ENCODE measurements around the gene COL15A1.

COL15A1 gene

DNA sequence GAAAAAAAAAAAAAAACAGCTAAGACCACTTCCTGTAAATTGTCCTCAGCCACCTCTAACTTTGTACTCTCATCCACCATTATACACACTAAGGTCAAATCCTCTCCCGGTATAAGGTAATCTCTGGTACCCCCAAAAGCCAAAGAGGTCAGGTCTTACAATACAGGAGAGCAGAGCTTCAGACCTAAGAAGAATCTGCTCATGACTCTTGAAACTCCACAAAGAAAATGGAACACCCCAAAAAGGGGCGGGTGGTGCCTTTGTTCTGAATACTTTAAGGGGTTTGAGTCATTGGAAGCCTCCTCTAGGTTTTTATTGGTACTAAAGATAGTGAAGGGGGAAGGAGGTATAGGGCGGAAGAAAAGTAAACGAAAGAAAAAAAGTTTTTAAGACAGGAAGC, 69.8 kb downstream of the COL15A1 start:
- DNase-seq (ENCODE audit: low read depth in 1 of 2, low spot score in 1 of 2): no peak
- Histone ChIP-seq H3K27me3 (ENCODE audit: insufficient read depth, poor library complexity, severe bottlenecking) (no peaks in the 10 kb centered on the region), H3K27ac (replicated peaks) (no peak overlapping the region), H3K4me3 (replicated peaks; ENCODE audit: insufficient read depth, low read length) (no peak overlapping the region)
- TF ChIP-seq, protein P1, sequence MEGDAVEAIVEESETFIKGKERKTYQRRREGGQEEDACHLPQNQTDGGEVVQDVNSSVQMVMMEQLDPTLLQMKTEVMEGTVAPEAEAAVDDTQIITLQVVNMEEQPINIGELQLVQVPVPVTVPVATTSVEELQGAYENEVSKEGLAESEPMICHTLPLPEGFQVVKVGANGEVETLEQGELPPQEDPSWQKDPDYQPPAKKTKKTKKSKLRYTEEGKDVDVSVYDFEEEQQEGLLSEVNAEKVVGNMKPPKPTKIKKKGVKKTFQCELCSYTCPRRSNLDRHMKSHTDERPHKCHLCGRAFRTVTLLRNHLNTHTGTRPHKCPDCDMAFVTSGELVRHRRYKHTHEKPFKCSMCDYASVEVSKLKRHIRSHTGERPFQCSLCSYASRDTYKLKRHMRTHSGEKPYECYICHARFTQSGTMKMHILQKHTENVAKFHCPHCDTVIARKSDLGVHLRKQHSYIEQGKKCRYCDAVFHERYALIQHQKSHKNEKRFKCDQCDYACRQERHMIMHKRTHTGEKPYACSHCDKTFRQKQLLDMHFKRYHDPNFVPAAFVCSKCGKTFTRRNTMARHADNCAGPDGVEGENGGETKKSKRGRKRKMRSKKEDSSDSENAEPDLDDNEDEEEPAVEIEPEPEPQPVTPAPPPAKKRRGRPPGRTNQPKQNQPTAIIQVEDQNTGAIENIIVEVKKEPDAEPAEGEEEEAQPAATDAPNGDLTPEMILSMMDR (IDR thresholded peaks at IDR 0.05; ENCODE audit: insufficient read depth, low read length): no peak
- TF ChIP-seq, protein P2, sequence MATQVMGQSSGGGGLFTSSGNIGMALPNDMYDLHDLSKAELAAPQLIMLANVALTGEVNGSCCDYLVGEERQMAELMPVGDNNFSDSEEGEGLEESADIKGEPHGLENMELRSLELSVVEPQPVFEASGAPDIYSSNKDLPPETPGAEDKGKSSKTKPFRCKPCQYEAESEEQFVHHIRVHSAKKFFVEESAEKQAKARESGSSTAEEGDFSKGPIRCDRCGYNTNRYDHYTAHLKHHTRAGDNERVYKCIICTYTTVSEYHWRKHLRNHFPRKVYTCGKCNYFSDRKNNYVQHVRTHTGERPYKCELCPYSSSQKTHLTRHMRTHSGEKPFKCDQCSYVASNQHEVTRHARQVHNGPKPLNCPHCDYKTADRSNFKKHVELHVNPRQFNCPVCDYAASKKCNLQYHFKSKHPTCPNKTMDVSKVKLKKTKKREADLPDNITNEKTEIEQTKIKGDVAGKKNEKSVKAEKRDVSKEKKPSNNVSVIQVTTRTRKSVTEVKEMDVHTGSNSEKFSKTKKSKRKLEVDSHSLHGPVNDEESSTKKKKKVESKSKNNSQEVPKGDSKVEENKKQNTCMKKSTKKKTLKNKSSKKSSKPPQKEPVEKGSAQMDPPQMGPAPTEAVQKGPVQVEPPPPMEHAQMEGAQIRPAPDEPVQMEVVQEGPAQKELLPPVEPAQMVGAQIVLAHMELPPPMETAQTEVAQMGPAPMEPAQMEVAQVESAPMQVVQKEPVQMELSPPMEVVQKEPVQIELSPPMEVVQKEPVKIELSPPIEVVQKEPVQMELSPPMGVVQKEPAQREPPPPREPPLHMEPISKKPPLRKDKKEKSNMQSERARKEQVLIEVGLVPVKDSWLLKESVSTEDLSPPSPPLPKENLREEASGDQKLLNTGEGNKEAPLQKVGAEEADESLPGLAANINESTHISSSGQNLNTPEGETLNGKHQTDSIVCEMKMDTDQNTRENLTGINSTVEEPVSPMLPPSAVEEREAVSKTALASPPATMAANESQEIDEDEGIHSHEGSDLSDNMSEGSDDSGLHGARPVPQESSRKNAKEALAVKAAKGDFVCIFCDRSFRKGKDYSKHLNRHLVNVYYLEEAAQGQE (IDR thresholded peaks at IDR 0.05; ENCODE audit: insufficient replicate concordance, low read depth): no peak
- TF ChIP-seq GABPA (IDR thresholded peaks at IDR 0.05; ENCODE audit: low read depth) (no peak), POLR2AphosphoS5 (IDR thresholded peaks at IDR 0.05; ENCODE audit: low read depth) (no peak), SPI1 (IDR thresholded peaks at IDR 0.05; ENCODE audit: borderline replicate concordance, low read depth) (no peak)

DNA sequence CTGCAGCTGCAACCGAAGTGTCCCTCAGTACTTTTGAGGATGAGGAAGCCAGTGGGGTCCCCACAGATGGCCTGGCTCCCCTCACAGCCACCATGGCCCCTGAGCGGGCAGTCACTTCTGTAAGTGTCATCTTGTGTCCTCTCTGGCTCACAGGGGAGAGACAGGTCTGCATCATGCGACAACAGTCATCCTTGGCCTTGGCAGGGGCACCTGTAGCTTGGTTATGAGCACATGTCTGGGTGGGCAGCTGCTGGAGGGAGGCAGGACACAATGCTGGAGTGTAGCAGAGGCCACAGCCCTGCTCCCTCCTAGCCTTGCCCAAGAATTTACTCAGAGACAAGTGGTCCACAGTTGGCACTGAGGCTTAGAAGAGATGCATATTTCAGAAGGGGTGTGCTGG, 71.7 kb downstream of the COL15A1 start:
- no peaks in the 10 kb centered on the region for H3K27me3 ChIP-seq (ENCODE audit: insufficient read depth, poor library complexity, severe bottlenecking)
- TF ChIP-seq POLR2AphosphoS5 (IDR thresholded peaks at IDR 0.05; ENCODE audit: low read depth) (no peak), GABPA (IDR thresholded peaks at IDR 0.05; ENCODE audit: low read depth) (no peak), SPI1 (IDR thresholded peaks at IDR 0.05; ENCODE audit: borderline replicate concordance, low read depth) (no peak)
- TF ChIP-seq, protein P2 (IDR thresholded peaks at IDR 0.05; ENCODE audit: insufficient replicate concordance, low read depth): no peak
- TF ChIP-seq, protein P1 (IDR thresholded peaks at IDR 0.05; ENCODE audit: insufficient read depth, low read length): no peak

DNA sequence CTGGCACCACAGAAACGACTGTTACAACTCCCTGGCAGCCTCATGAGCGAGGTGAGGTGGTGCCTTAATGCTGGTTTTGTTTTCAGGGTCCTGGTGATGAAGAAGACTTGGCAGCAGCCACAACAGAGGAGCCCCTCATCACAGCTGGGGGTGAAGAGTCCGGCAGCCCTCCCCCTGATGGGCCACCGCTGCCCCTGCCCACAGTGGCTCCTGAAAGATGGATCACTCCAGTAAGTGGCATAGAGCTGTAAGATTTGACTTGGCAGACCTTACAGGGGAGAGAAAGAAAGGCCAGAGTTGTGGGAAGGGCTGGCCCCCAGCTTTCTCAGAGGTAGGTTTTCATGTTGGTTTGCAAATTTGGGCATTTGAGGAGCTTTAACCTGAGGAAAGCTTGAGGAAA, 72.2 kb downstream of the COL15A1 start:
- H3K4me3 ChIP-seq (replicated peaks; ENCODE audit: insufficient read depth, low read length): no peak overlapping the region
- no peak for DNase-seq (ENCODE audit: low read depth in 1 of 2, low spot score in 1 of 2)
- TF ChIP-seq, protein P1 (IDR thresholded peaks at IDR 0.05; ENCODE audit: insufficient read depth, low read length): no peak
- TF ChIP-seq SPI1 (IDR thresholded peaks at IDR 0.05; ENCODE audit: borderline replicate concordance, low read depth): no peak
- no peak for TF ChIP-seq POLR2AphosphoS5 (IDR thresholded peaks at IDR 0.05; ENCODE audit: low read depth)
- no peak for TF ChIP-seq GABPA (IDR thresholded peaks at IDR 0.05; ENCODE audit: low read depth)
- TF ChIP-seq, protein P2 (IDR thresholded peaks at IDR 0.05; ENCODE audit: insufficient replicate concordance, low read depth): no peak
- H3K27ac ChIP-seq (replicated peaks): no peak overlapping the region
- no peaks in the 10 kb centered on the region for H3K27me3 ChIP-seq (ENCODE audit: insufficient read depth, poor library complexity, severe bottlenecking)

More for the DNA sequence above, 71.7 kb downstream of the COL15A1 start:
- no peak overlapping the region for H3K27ac ChIP-seq (replicated peaks)
- DNase-seq (ENCODE audit: low read depth in 1 of 2, low spot score in 1 of 2): no peak
- no peak overlapping the region for H3K4me3 ChIP-seq (replicated peaks; ENCODE audit: insufficient read depth, low read length)
